Measurements from ENCODE around the gene GULP1.
"Not testable (repeated sequence)": the region's sequence is repeated elsewhere in the genome, so short reads cannot be mapped to it uniquely, and the experiment has no call there.

Gene GULP1, protein sequence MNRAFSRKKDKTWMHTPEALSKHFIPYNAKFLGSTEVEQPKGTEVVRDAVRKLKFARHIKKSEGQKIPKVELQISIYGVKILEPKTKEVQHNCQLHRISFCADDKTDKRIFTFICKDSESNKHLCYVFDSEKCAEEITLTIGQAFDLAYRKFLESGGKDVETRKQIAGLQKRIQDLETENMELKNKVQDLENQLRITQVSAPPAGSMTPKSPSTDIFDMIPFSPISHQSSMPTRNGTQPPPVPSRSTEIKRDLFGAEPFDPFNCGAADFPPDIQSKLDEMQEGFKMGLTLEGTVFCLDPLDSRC

DNA sequence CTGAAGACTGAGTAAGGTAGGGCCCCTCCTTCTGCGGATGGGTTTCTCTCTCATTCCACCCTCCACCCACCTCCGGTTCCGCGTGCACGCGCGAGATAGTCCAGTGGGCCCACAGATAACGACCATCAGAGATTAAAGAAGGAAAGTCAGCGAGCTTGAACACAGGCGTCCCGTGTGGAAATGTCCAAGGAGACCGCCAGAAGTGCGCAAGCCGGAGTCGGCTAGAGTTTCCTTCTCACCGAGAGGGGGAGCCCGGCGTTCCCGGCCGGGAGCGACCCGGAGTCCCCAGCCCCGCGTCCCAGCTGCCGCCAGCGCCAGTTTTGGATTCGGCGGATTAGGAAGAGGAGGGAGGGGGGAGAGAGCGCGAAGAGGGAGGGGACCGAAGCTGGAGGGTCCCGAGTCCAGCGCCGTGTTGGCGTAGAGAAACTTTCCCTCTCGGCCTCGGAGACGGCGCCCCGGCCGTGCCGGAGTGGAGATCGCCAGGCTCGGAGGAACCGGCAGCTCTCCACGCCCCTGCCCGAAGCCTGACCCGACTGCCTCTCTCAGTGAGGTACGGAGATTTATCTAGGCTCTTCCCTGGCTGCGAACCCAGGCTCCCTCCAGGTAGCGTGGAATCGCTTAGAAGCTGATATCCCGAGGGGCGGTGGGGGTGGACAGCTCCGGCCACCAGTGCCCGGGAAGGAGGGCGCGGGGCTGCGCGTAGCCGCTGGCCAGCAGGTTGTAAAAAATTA lies at the start of gene GULP1:
Gene GULP1 (plus strand): TSS at position 258 of the 731 bp plus-strand sequence. CDS start 185,829 bp downstream, outside the sequence.
- no peak for DNase-seq (ENCODE audit: low read depth in 2 of 2)

DNA sequence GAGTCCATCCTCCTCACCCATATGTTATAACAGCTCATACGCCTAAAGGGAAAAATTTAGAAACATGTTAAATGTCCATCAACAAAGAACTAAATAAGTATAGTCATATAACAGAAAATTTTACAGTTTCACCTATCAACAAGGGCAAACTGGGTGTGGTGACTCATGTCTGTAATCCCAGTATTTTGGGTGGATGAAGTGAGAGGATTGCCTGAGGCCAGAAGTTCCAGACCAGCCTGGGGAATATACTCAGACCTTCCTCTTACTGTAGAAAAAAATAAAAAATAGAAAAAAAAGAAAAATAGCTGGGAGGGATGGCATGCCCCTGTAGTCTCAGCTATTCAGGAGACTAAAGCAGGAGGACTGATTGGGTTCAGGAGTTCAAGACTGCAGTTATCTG lies 48.3 kb upstream of the GULP1 start:
- no peak for DNase-seq (ENCODE audit: low read depth in 2 of 2)

DNA sequence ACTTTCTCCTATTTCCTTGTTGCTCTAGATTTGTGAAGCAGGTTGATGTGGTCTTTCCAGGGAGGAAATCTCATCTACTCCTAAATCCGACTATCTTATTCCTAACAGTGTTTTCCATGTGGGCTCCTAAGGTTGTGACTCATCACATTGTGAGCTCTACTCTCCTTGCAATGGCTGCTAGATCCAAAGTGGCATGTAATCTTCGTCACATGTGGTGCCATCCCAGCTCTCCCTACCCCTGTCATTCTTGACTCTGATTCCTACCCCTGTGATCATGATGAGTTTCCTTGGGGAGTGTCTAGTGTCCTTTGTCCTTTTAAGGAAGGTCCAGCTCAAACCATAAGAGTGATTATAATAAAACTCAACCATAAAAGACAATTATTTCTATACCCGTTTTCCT lies 47.3 kb upstream of the GULP1 start:
- DNase-seq (ENCODE audit: low read depth in 2 of 2) = no peak

DNA sequence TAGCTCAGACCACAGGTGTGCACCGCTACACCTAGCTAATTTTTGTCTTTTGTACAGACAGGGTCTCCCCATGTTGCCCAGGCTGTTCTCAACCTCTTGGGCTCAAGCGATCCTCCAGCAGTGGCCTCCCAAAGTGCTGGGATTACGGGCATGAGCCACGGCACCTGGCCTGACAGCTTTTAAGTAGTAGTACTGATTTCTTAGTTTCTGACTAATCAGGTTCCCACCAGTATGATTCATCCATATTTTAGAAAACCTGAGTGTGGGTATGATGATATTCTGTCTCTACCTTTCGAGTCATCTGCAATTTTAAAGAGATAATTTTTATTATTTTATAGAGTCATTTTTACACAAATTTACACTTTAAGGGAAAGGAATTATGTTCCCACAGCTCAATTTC lies 46.4 kb upstream of the GULP1 start:
- DNase-seq (ENCODE audit: low read depth in 2 of 2) = no peak

DNA sequence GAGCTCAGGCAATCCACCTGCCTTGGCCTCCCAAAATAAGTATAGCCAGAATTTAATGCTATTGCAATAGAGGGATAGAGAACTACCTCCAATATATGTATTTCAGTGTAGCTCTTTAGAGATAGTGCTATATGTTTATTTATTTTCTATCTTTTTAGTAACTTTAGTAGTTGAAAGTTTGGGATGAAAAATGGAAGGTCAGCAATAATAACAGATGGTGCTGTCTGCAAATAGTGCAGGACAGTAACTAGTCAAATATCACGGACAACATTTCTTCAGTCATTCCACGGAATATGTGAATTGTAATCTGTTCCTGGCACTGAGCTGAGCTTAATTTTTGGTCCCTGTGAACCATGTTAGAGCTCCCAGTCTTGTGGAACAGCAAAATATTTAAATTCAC lies 43.2 kb upstream of the GULP1 start:
- no peak for DNase-seq (ENCODE audit: low read depth in 2 of 2)

DNA sequence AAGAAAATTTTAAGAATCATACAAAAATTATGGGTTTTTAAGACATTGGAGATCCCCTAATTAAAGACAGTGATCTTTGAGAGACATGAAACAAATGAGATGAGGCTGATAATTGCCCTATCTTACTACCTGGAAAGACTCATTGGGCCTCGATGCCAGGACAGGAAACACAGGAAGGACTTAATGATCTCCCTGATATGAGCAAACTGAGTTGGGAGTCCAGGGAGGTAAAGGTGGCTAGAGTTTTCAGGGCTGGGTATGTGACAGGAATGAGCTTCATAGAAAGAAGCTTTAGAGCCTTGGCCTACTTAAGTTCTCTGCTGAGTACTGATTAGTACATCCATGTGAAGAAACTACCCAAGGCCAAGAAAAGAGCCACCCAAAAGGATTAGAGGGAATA lies 40.6 kb upstream of the GULP1 start:
- DNase-seq (ENCODE audit: low read depth in 2 of 2) = no peak

DNA sequence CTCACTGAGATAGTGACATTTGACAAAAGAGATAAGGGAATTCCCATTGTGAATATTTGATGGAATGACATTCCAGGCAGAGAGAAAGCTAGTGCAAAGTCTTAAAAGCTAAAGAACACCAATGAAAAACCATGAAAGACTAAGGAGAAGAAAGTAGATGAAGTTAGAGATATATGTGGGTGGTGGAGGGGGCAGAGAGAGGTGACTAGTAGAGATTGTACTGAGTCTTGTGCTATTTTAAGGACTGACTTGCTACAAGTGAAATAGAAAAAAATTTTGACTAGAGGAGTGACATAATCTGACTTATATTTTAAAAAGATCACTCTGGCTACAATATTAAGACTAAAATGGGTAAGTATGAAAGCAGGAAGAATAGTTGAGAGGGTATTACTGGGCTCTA lies 35.3 kb upstream of the GULP1 start:
- no peak for DNase-seq (ENCODE audit: low read depth in 2 of 2)

DNA sequence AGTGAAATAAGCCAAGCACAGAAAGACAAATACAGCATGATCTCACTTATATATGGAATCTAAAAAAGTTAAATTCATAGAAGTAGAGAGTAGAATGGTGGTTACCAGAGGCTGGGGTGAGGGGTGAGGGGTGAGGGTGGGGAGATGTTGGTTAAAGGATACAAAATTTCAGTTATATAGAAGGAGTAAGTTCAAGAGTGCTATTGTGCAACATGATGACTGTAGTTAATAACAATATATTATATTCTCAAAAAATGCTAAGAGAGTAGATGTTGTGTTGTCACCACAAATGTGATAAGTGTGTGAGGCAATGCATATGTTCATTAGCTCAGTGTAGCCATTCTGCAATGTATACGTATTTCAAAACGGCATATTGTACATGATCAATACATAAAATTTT lies 26.4 kb upstream of the GULP1 start:
- no peak for DNase-seq (ENCODE audit: low read depth in 2 of 2)

DNA sequence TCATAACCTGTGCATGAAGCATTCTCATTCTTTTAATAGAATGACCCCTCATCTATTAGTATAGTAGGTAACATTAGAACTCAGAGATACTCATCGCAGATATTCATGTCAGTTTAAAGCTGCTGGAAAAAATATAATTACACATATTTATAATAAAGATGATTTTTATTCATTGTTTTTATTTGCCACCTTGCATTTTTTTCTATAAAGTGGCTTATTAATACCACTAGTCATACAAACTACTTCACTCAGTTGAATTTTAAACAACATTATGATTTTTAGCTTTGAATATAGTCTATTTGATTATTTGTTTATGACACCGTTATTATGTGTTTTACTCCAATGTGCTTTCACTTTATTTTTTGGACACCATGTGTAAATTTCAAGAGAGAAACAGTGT lies 23.9 kb upstream of the GULP1 start:
- DNase-seq (ENCODE audit: low read depth in 2 of 2) = no peak

DNA sequence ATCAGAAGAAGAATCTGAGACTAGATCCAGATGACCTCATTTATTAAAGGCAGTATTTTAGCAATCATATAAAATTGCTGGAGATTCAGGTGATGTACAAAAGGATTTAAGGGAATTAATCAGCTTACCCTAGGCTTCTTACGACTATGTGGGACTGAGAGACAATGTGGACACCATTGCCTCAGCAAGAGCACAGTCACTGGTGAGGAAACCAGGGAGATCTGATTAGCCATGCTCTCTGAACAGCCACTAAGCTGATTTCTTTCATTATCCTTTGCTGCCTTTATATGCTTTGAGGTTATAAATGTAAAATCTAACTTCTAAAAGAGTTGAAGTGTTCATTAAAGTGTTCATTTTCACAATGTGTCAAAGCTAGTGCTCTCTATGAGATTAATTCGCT lies 22.7 kb upstream of the GULP1 start:
- no peak for DNase-seq (ENCODE audit: low read depth in 2 of 2)

DNA sequence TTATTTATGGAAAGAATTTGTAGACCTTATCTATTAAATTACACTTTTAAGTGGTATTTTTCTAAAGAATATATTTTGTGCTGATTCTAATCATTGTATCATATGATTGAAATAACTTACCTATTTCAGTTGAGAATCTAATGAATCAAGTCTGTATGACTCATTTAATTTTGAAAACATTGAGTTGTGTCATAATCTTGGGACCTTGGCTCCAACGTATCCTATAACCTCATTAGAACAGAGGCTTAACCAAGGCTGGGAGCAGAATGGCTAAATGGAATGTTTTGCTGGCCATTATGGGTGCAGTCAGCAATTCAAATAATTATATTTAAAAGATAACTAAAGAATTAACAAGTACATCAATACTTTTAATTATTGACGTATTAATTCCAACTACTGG lies 19.6 kb upstream of the GULP1 start:
- DNase-seq (ENCODE audit: low read depth in 2 of 2) = no peak

DNA sequence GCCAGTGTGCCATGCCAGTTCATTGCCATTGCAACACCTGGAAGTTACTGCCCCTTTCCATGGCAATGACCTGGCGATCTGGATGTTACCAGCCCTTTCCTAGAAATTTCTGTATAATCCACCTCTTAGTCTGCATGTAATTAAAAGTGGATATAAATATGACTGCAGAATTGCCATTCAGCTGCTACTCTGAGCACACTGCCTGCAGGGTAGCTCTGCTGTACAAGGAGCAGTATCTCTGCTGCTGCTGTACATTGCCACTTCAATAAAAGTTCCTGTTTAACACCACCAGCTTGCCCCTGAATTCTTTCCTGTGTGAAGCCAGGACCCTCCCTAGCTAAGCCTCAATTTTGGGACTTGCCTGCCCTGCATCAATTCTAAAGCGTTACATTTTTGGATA lies 17.4 kb upstream of the GULP1 start:
- DNase-seq (ENCODE audit: low read depth in 2 of 2) = no peak

DNA sequence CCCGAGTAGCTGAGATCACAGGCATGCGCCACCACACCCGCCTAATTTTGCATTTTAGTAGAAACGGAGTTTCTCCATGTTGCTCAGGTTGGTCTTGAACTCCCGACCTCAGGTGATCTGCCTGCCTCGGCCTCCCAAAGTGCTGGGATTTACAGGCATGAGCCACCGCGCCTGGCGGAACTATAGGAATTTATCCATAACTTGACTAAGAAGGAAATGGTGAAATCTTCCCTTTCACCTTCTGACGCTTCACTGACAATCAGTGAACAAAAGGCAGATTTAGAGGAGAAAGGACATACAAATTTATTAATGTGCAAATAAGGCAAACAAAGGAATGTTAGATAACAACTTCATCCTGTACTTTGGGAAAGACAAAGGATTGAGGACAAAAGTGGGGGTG lies 15.4 kb upstream of the GULP1 start:
- no peak for DNase-seq (ENCODE audit: low read depth in 2 of 2)

DNA sequence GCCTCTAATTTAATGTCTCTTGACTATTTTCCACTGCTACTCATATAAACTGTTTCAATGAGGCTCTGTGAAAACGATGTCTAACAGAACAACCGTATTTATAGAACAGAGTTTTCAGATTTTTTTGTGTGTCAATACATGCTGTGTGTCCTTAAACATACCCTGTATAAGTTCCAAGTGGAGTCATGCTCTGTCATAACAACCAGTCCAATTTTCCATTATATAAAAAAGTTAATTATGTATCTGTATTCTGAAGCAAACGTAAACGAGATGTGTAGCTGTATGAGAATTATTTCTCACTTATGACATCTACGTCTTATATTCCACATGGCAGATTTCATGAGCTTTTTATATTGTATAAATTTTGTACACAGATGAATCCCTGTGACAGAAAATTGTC lies 13.9 kb upstream of the GULP1 start:
- no peak for DNase-seq (ENCODE audit: low read depth in 2 of 2)

DNA sequence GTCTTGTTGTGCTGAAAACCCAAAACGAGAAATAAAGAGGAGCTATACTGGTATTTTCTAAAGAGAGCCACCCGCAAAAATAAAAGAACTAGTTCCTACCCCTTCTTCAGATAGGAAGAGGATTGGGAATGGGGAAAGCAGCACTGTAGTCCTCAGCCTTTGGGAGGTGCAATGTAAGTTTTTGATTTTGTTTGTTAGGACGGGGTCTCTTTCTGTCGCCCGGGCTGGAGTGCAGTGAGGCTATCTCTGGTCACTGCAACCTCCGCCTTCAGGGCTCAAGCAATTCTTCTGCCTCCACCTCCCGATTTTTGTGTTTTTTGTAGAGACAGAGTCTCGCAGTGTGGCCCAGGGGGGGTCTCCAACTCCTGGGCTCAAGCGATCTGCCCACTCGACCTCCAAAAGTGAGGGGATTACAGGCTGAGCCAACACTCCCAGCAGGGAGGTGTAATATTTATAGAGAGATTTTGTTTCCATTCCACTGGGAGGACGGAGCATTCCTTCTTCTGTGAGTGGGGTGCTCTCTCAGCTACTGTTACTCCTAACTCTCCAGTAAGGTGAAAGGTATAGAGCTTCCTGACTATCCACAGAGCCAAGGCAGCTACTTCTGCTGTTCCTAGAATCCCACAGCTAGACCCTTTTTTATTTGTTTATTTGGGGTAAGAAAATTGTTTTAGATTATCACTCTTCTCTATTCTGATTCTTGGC lies 13.1 kb upstream of the GULP1 start:
- no peak for DNase-seq (ENCODE audit: low read depth in 2 of 2)

DNA sequence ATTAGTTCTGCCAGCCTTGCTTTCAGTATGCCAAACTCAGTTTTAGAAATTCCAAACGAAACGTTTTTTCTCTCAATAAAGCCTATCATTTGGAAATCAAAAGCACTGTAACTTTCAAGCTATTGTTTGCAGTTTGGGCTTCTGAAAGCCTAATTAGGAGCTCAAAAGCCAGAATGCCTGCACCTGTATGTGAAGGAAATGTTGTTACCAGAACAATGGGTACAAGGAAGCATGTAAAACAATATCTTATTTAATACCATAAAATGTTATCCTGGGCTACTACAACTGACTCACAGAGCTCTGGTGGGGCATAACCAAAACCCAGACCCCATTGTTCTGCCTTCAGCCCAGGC lies 12.6 kb upstream of the GULP1 start:
- no peak for DNase-seq (ENCODE audit: low read depth in 2 of 2)

DNA sequence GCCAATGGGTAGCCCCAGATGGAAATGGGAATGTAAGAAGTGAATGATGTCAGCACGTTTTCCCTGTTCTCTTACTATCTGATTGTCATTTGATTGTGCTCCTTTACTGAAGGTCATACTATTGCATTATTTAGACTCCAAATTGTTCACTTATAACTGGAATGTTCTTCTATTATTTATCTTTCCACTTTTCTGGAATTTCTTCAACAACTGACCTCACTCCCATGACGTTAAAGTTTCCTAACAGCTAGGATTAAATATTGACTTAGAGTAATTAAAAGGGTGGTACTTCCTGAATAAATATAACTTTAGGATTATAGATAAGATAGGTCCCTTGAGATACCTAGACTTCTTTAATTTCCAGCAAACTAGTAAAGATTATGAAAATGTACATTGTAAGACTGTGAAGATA lies 10.9 kb upstream of the GULP1 start:
- DNase-seq (ENCODE audit: low read depth in 2 of 2) = no peak

DNA sequence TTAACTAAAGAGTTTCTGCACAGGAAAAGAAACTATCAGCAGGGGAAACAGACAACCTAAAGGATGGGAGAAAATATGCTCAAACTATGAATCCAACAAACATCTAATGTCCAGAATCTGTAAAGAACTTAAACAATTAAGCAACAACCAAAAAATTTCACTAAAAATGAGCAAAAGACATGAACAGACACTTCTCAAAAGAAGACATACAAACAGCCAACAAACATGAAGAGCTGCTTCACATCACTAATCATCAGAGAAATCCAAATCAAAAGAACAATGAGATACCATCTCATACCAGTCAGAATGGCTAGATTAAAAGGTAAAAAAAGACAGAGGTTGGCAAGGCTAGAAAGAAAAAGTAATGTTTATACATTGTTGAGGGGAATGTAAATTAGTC lies 8.8 kb upstream of the GULP1 start:
- no peak for DNase-seq (ENCODE audit: low read depth in 2 of 2)

DNA sequence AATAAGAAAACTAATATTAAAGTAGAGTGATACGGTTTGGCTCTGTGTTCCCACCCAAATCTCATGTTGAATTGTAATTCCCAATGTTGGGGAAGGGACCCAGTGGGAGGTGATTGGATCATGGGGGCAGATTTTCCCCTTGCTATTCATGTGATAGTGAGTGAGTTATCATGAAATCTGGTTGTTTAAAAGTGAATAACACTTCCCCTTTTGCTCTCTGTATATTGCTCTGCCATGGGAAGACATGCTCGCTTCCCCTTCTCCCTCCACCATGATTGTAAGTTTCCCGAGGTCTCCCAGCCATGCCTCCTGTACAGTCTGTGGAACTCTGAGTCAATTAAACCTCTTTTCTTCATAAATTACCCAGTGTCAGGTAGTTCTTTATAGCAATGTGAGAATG lies 7.4 kb upstream of the GULP1 start:
- DNase-seq (ENCODE audit: low read depth in 2 of 2) = not testable (repeated sequence)

DNA sequence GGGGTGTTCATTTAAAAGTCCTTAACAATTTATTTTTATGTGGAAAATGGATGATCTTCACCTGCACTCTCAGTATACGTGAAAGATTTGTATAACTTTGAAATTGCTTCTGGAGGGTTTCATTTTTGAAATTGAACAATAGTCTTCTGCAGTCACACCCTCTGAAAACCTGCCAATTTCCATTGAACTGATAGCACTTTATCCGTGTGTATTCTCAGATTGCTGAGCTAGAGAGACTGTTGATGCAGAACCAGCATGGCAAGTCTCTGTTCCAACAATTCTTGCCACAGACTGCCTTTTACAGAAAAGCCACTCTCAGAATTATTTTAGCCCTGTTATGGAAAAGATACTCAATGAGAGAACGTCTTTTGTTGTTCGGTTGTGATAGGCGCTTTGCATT lies 6.6 kb upstream of the GULP1 start:
- no peak for DNase-seq (ENCODE audit: low read depth in 2 of 2)

DNA sequence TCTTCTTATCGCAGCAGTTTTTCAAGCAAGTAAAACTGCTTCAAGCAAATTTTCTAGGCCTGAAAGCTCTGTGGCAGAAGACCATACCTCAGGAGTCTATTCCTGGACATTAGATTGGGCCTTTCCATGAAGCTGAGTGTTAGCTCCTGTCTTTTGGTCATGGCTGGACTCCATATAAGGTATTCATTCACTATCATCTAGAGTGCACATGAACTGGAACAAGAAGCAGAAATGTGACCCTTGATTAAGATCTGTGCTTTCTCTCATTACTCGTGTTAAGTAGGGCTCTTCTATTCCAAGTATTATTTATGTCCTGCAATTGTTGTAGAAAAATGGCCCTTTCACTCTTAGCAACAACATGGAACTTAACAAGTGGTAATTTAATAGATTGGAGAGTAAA lies 5.9 kb upstream of the GULP1 start:
- DNase-seq (ENCODE audit: low read depth in 2 of 2) = no peak

DNA sequence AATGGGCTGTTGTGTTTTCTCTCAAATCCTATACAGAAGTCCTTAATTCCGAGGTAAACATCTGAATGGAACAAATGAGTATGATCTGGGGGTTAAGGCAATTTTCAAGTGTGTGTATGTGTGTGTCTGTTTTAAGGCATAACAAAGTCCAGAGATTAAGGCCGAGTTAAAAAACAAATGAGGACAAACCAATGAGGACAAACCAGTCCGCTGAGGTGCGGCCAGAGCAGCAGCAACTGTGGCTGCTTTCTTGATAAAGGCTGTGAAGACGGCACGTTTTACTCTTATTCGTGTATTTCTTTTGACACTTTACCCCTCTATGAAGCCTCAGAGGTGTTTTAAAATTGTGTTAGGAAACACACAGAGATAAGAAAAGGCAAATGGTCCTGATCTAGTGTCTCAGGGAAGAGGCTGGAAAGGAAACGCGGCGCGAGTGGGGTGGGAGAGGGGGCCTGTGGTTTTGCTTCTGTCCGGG lies 495 bp upstream of the GULP1 start:
- DNase-seq (ENCODE audit: low read depth in 2 of 2) = no peak

Measured in stimulated activated CD8-positive, alpha-beta memory T cell treated with anti-CD3 and anti-CD28 coated beads, Interleukin-7, amount 100 ng/mL, for 4 hours (primary cell).